Type B pancreatic cell (in vitro differentiated cells): ENCODE measurements around the gene PHC2. TPM values are rescaled to one million over a fixed set of nuclear protein-coding genes. Genes with fewer than 3 reads are reported as not detected.

Experiments
- DNase-seq: peaks from one replicate; pipeline ENCODE4 v3.0.0; 2021; ENCODE audit warnings: mixed read lengths; ENCODE audit not compliant: unreplicated experiment; ENCODE audit errors: extremely low spot score
- H3K27ac Mint-ChIP-seq: 2 replicates; pipeline ENCODE4 v1.8.0; 2021; ENCODE audit warnings: mild to moderate bottlenecking, mixed read lengths
- H3K27me3 Mint-ChIP-seq: 2 replicates; pipeline ENCODE4 v1.8.0; 2021; ENCODE audit warnings: mixed read lengths
- H3K36me3 Mint-ChIP-seq: 2 replicates; pipeline ENCODE4 v1.8.0; 2021; ENCODE audit warnings: mixed read lengths
- H3K4me1 Mint-ChIP-seq: one replicate; pipeline ENCODE4 v1.8.0; 2021; ENCODE audit warnings: mixed read lengths; ENCODE audit not compliant: unreplicated experiment
- H3K4me3 Mint-ChIP-seq: 2 replicates; pipeline ENCODE4 v1.8.0; 2021; ENCODE audit warnings: mild to moderate bottlenecking, mixed read lengths
- H3K9me3 Mint-ChIP-seq: 2 replicates; pipeline ENCODE4 v1.8.0; 2021; ENCODE audit warnings: mixed read lengths
- total RNA-seq: library from RNA; stranded (reverse); gene quantifications from 2 replicates; pipeline ENCODE4 v1.2.1, GENCODE V29; 2021; ENCODE audit warnings: low replicate concordance
- TF ChIP-seq, protein P1 (sequence below): fragments of 200-600 bp; sonication (generic); conservative IDR thresholded peaks from 2 replicates; pipeline ENCODE4 v1.5.0; 2021; ENCODE audit warnings: antibody characterized with exemption, mild to moderate bottlenecking

Gene PHC2
- total RNA-seq, 1 donor from 2014 or later, result 106 TPM

GRCh38 chr1:33327587-33328325 lies 103.1 kb downstream of the PHC2 start:
- DNase-seq, result no peak
- no peaks in the 10 kb centered on the region for H3K4me1 Mint-ChIP-seq
- no peaks in the 10 kb centered on the region for H3K9me3 Mint-ChIP-seq
- no peak overlapping the region for H3K4me3 Mint-ChIP-seq
- H3K27me3 Mint-ChIP-seq, result no peaks in the 10 kb centered on the region
- H3K27ac Mint-ChIP-seq, result no peak overlapping the region
- peaks cover 37% of the 10 kb centered on the region for H3K36me3 Mint-ChIP-seq
- TF ChIP-seq, protein P1, sequence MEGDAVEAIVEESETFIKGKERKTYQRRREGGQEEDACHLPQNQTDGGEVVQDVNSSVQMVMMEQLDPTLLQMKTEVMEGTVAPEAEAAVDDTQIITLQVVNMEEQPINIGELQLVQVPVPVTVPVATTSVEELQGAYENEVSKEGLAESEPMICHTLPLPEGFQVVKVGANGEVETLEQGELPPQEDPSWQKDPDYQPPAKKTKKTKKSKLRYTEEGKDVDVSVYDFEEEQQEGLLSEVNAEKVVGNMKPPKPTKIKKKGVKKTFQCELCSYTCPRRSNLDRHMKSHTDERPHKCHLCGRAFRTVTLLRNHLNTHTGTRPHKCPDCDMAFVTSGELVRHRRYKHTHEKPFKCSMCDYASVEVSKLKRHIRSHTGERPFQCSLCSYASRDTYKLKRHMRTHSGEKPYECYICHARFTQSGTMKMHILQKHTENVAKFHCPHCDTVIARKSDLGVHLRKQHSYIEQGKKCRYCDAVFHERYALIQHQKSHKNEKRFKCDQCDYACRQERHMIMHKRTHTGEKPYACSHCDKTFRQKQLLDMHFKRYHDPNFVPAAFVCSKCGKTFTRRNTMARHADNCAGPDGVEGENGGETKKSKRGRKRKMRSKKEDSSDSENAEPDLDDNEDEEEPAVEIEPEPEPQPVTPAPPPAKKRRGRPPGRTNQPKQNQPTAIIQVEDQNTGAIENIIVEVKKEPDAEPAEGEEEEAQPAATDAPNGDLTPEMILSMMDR, result no peak

GRCh38 chr1:33326785-33327184 lies 104.1 kb downstream of the PHC2 start:
- Mint-ChIP-seq H3K4me1 (no peaks in the 10 kb centered on the region), H3K27me3 (no peaks in the 10 kb centered on the region), H3K9me3 (no peaks in the 10 kb centered on the region), H3K27ac (no peak overlapping the region), H3K4me3 (no peak overlapping the region), H3K36me3 (peaks cover 33% of the 10 kb centered on the region)
- no peak for DNase-seq
- TF ChIP-seq, protein P1, result no peak

DNA sequence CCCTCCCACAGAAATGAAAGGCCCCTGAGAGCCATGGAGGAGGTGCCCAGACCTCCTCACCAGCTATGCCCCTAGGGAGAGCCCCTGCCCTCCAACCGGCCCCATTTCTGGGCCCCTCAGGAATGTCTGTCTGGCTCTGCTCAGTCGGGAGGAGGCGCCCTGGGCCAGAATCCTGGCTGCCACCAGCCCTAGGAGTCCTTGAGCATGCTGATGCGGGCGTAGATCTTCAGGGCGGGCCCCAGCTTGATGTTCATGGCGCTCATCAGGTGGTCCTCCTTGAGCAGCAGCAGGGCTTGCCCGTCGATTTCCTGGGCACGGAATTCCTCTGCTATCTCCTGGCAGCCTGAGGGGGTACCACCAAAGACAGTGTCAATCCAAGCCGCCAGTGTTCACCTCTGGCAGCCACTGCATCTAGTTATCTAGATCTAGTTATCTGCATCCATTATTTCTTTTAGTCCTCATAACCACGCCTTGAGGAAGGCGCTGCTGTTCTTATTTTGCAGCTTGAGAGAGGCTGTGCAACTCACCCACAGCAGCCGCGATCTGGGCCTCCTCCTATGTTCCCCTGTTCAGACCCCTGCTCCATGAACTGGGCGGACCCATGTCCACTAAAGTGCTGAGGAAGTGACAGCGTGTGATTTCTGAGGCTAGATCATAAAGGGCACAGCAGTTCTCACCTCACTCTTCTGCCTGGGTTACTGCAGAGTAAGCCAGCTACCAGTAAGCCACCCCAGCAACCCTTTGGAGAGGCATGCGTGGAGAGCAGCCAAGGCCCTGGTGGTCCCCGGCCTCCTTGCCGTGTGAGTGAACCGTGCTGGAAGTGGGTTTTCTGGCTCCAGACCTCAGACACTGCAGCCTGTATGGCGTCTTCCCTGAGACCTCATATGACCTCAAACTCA lies 106.0 kb downstream of the PHC2 start:
- Mint-ChIP-seq H3K27me3 (no peaks in the 10 kb centered on the region), H3K36me3 (peaks cover 33% of the 10 kb centered on the region), H3K9me3 (no peaks in the 10 kb centered on the region), H3K4me3 (no peak overlapping the region), H3K27ac (no peak overlapping the region), H3K4me1 (no peaks in the 10 kb centered on the region)
- TF ChIP-seq, protein P1, result no peak
- no peak for DNase-seq

DNA sequence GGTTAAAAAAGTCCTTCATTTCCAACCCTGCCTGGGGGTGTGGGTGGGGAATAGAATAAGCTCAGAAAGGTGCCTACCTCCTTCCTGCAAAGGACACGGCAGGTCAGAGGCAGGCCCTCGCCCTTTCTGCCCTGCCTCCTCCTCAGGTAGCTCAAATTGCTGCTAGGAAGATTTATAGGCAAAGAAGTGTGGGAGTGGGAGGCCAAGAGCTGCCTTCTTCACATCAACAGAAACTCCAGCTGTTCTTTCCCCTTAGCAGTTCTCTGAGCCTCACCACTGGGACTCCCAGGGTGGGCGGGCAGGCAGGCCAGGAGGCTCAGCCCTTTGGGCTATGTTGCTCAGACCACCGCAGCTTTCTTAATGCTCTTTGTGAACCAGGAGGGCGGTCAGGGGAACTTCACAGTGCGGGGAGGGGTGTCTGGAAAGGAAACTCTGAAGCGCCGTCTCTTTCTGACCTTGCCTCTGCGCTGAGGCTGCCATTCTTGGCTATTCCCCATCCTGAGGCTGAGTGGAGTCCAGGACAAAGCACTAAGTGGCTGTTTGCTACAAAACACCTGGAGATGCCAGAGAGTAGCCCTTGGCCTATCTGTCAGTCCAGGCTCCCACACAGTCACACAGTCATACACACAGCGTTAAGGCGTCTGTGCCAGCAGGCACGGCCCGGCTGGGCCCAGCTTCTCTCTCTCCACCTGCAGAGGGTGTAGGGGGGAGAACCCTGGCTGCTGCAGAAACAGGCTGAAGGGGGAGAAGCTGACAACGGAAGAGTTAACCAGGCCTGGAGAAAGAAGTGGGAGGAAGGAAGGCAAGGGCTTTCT lies 107.0 kb downstream of the PHC2 start:
- TF ChIP-seq, protein P1, result no peak
- Mint-ChIP-seq H3K27ac (no peak overlapping the region), H3K4me1 (no peaks in the 10 kb centered on the region), H3K36me3 (peaks cover 25% of the 10 kb centered on the region), H3K4me3 (no peak overlapping the region), H3K27me3 (no peaks in the 10 kb centered on the region), H3K9me3 (no peaks in the 10 kb centered on the region)
- DNase-seq, result no peak

GRCh38 chr1:33322870-33323585 lies 107.9 kb downstream of the PHC2 start:
- H3K9me3 Mint-ChIP-seq, result no peaks in the 10 kb centered on the region
- no peak for DNase-seq
- H3K4me3 Mint-ChIP-seq, result no peak overlapping the region
- peaks cover 5% of the 10 kb centered on the region for H3K4me1 Mint-ChIP-seq
- no peaks in the 10 kb centered on the region for H3K27me3 Mint-ChIP-seq
- H3K27ac Mint-ChIP-seq, result no peak overlapping the region
- TF ChIP-seq, protein P1, result no peak
- peaks cover 18% of the 10 kb centered on the region for H3K36me3 Mint-ChIP-seq
